ENCODE measurements around the gene STK16. TPM values are rescaled to one million over a fixed set of nuclear protein-coding genes. Genes with fewer than 3 reads are reported as not detected.
"Not testable (repeated sequence)": the region's sequence is repeated elsewhere in the genome, so short reads cannot be mapped to it uniquely, and the experiment has no call there.

Gene STK16
- total RNA-seq, 1 donor from 2014 or later, result 30.0 TPM

DNA sequence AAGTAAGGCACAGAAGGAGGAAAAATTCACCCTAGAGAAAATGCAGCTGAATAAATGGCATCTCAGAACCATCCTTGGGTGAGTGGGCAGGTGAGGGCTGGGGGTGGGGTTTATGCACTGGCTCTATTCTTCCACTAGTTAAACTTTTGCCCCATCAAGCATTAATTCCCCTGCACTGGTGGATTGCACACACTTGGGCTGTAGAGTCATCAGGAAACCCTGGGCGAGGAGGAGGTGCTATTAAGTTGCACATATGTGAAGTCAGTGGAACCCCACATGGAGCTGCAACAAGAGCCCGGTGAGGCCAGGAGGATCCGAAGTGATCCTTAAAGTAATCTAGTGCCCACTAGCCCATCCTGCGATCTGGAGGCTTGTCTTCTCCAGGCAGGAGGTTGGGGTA is 27.1 kb downstream of the STK16 start:
- no peak for ATAC-seq

DNA sequence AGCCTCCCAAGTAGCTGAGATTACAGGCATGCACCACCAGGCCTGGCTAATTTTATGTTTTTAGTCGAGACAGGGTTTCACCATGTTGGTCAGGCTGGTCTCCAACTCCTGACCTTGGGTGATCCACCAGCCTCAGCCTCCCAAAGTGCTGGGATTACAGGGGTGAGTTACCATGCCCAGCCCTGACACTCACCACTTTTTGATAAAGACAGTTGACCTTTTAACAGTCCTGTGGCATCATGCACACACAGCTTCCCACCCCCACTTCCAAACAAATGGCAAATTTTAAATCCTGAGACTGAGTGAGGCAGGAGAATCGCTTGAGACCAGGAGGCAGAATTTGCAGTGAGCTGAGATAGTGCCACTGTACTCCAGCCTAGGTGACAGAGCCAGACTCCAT is 27.7 kb downstream of the STK16 start:
- ATAC-seq, result no peak

DNA sequence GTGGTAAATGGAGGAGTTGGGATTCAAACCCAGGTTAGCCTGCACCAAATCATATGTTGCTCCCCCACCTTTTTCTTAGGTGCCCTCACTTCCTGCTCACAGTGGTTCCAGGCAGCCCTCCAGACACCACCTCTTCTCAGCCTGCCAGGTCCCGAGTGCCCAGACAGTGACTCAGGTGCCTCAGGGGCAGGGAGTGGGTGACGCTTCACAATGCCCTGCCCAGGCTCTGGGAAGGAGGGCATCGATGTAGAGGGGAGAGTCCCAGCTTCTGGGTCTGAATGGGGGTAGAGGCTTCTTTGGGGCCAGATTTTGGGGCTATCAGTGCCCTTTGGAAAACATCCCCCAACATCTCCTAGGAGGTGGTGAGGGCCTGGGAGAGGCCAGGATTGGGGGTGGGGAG is 28.7 kb downstream of the STK16 start:
- peak; percentile 94 for ATAC-seq

DNA sequence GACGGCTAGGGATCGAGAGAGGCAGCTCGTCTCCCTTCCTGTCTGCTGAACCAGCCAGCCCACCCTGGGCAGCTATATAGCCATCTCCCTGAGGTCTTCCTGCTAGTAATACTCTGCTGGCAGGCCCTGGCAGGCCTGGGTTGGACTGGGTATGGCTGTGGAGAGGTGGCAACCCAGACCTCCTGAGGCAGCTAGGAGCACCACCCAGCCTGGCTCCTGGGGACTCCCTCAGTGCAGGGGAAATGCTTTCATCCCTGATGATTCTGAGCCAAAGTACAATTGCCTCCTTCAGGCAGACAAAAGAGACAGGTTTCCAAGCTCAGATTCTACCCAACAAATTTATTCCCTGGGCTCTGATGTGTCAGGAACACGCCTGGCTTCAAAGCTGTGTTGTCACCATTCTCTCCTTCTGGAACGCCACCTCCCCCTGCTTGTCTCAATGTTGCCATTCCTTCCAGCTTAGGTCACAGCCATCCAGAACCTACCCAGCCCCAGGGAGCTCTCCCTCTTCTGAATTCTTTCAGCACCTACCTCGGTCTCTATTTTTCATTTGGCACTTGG is 29.2 kb downstream of the STK16 start:
- peak; percentile 53 for ATAC-seq

DNA sequence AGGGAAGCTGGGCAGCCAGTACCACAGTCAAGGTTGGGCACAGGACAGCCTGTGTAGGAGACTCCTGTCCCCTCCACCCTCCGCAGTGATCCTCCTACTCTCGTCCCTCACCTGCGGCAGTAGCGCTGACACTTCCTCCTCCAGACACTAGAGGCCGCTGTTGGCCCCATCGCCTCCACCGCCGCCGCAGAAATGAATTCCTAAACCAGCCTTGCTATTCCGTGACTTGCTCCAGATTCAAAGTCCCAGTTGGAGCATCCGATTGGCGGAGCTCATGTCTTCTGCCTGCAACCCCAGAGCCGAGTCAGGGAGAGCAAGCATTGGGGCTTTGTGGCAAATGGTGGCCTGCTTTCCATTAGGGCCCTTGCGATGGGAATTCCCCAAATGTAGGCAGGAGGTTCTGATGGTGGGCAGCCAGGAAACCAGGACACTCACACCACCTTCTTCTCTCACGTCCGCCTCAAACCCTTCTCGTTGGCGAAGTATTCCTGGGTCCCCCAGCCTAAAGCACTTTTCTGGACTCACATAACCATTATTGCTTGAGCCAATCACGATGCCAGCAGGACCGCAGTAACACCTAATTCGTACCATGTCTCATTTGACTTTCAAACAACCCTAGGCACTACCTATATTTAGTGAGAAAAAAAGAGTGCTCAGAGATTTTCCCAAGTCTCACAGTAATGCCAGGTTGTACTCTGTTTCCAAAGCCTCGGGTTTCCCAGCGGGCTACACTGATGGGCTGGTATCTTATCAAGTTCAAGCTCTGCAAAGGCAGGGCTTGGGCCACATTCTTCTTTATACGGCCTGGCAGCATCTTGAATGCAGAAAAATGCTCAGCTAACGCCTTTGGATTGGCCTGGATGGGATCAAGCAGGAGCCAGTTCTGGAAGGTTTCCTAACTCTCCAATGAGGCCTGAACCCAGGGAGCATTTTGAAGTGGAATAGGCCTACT is 32.7 kb downstream of the STK16 start:
- ATAC-seq, result peak; percentile 30

DNA sequence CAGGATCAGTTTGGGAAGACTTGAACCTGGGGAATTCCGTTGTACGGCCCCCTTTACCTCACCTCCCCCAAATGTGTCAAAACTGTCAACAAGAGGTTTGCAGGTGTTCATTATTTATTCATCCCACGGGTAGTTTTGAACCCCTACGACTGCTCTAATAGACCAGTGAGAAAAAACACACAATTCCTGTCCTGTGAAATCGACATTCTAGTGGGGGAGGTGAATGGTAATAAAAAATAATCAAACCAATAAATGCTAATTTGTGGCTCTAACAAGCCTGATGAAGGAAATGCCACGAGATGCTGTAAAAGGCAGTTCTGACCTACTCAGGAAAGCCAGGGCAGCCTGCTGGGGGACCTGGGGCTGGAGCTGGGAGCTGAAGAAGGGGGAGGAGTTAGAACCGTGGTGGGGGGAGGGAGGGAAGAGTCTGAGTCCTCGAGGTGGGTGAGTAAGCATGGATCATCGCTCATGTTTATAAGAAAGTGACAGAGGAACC is 33.4 kb downstream of the STK16 start:
- ATAC-seq, result no peak

DNA sequence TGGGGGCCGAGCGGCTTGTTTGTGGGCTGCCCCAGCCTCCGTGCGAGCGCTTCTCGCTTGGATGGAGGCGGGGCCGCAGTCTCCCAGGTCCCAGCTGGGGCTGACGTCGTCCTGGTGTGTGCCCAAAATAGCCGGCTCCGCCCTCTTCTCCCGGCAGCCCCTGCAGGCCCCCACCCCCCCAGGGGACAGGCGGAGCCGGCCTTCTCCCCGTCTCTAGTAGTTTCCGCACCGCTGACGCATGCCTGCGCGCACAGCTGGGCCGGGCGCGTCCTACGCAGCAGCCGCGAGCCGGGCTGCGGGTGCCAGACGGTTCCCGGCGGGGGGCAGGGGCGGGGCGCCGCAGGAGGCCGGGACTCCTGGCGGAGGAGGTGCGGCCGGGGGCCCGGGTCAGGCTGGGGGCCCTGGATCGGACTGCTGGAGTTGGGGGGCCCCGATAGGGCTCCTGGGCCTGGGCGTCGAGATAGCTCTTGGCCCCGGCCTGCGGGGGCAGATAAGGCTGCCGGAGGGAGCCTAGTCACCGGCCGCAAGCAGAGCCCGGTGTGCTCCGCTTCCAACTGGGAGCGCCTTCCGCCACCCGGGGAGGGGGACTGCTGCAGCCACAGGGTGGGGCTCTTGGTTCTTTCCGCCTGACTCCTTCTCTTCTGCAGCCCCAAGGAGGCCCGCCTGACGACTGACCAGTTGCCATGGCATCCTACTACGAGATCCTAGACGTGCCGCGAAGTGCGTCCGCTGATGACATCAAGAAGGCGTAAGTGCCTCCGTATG is 34.1 kb downstream of the STK16 start, which contains the start of gene DNAJB2:
TSS of gene DNAJB2 (plus strand) at position 216 of the 765 bp plus-strand sequence. CDS start at position 684, 468 bp downstream.
- ATAC-seq, result peak; percentile 94

DNA sequence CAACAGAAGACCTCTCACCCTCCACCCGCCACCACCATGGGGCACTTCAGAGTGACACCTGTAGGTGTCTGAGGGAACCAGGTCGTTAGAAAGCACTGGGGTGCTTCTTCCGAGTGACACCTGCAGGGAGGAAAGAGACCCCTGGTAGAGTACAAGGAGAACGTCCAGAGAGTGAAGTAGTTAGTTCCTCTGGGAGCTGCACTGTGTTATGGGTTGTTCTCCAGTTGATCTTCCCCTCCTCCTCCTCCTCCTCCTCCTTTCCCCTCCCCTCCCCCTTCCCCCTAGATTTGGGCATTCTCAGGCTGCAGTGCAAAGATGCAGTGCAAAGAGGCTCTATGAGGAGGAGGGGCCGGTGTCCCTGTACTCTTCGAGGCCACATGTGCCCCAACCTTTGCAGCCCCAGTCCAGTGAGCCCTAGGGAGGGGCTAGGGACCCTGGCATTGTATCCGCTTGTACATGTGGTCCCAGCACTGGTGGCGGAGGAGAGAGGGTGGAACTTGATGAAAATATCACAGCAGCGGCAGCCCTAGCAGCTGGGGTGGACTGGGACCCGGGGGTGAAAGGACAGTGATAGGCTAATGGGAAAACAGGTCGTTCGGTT is 34.7 kb downstream of the STK16 start:
- no peak for ATAC-seq

DNA sequence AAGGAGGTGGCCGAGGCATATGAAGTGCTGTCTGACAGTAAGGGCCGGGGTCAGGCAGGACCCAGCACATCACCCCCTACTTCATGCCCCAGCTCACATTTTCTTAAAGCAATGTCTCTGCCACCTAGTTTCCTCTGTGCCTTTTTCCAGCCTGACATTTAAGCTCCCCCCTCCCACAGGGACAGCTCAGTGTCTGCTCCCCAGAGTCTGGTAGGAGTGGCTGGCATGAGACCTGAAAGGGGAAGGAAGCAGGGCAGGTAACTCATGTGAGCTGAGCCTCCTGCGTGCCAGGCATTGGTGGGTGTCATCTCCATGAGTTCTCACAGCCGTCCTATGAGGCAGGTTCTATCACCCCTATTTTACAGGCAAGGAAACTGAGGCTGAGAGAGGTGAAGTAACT is 35.4 kb downstream of the STK16 start:
- no peak for ATAC-seq

DNA sequence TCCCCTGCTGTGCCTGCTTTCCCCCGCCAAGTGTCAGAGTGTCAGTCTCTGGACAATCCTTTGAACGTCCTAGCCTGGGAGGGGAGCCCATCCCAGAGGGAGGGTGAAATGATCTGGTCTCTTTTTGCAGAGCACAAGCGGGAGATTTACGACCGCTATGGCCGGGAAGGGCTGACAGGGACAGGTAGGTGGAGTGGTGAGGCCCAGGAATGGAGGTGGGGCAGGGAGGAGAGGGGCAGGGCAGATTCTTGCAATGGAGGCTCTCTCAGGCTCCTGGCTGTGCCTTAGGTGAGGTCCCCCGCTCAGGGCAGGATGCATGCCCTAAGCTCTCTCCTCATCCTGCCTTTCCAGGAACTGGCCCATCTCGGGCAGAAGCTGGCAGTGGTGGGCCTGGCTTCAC is 36.3 kb downstream of the STK16 start:
- no peak for ATAC-seq

DNA sequence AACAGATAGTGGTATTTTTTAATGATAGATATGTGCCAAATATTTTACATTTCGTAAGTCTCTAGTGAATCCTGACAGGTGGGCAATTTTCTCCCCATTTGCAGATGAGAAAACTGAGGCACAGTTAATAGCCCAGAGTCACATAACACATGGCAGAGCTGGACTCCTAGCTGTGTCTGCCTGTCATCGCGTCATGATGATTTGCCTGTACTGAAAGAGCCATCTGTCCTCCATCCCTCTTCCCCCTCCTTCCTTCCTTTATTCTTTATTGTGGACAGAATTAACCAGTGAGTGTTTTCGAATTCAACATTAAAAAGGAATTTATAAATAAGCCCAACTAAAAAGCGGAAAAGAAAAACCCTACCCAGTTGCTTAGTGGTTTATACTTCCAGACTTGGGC is 37.1 kb downstream of the STK16 start:
- ATAC-seq, result no peak

DNA sequence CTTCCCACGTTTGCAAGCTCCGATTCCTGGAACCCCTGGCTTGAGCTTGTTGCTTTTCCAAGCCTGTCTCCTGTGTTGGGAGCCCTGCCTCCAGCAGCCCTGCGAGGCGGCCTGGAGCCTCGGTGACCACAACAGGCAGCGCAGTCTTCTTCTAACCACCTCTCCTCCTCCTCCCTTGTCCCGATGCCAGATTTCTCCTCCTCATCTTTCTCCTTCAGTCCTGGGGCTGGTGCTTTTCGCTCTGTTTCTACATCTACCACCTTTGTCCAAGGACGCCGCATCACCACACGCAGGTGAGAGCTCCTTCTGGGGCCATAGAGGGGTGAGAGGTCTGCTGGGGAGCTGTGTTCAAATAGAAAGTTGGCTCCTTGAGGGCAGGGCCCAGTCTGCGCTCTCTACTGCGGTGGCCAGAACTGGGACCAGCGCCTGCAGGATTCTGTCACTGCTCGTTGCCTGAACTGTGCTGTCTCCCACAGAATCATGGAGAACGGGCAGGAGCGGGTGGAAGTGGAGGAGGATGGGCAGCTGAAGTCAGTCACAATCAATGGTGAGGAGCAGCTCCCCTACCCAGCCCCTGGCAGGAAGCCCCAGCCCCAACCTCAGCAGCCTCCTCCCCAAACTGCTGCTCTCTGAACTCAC is 37.8 kb downstream of the STK16 start:
- no peak for ATAC-seq

DNA sequence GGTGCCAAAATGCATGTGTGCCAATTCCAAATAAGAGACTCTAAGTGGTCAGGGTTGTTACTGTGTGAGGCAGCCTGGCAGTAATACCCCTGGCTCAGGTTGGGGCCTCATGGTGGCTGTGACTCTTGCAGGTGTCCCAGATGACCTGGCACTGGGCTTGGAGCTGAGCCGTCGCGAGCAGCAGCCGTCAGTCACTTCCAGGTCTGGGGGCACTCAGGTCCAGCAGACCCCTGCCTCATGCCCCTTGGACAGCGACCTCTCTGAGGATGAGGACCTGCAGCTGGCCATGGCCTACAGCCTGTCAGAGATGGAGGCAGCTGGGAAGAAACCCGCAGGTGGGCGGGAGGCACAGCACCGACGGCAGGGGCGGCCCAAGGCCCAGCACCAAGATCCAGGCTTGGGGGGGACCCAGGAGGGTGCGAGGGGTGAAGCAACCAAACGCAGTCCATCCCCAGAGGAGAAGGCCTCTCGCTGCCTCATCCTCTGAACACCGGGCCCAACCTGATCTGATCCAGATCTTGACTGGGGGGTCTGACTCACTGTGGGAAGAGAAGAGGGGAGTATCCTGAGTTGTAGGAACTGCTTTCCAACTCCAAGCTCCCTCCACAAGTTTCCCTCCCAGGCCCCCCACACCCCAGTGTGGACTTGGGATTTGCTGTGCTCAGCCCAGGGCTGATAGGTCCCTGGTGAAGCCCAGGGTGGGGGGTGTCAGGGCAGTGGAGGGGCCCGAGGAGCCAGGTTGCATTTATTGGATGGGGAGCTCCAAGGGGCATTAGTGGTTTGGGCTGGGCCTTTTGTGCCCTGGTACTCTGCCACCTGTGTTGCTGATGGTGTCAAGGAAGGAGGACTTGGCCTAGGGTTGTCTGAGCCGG is 39.5 kb downstream of the STK16 start:
- ATAC-seq, result no peak

DNA sequence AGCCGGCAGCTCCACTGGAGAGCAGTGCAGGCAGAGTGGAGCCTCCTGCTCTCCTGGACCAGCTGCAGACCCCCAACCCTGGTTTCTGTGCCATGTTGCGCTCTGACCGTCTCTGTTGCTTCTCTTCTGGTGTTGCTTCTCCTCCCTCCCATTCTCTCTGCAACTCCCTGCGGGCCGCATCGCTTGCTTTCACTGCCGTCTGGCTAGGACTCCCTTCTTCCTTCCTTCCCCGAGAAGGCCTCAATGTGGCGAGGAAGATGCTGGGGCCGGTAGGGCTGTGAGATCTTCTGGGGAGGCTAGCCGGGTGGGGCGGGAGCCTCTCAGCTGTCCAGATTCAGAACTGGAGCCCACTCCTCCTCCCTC is 40.1 kb downstream of the STK16 start:
- ATAC-seq, result no peak

DNA sequence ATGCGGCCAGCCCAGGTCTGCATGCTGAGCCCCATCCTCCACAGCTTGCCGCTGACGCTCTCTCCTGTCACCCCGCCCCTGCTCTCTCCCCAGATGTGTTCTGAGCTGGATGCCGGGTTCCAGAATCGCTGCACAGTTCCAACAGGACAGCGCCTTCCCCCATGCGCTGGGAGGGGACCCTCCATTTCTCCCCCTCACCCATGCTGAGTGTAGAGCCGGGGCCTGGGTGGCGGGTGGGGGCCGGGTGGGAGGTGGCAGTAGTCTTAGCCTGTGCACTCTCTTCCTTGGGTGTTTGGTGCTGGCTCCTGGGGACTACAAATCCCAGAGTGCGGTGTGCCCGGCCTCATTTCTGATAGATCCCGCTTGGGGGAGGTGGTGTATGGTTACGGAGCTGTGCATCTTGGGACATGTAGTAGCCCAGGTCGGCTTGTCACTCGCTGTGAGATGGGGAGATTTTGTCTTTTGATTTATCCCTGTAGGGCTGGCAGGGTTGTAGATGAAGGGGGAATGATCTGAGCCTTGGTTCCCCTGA is 40.7 kb downstream of the STK16 start:
- peak; percentile 72 for ATAC-seq

DNA sequence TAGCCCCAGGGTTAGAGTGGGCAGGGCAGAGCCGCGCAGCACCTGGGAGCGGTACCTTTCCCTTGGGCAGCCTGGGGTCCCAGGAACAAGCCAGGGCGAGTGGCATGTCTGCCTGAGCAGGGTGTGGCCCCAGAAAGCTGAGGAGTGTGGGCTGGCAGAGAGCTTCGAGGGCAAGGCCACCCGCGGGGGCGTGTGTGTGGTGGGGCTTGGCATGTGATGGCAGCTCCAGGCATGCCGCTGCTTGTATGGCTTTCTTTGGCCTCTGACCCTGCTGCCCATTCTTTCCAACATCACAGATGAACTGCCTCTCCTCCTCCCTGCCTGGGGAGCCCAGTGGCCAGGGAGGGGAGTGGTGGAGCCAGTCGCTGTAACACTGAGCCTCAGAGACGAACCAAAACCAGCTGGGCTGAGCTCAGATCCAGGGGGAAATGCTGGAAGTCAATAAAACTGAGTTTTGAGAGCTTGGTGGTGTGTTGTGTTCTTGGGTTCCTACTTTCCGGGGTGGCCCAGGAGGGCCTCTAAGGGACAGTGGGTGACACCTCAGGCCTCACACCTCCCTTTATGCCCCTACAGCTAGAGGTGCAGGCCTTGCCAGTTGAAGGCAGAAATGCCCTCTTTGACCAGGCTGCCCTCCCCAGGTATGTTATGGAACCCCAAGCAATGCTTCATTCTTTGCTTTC is 41.3 kb downstream of the STK16 start:
- ATAC-seq, result peak; percentile 68

DNA sequence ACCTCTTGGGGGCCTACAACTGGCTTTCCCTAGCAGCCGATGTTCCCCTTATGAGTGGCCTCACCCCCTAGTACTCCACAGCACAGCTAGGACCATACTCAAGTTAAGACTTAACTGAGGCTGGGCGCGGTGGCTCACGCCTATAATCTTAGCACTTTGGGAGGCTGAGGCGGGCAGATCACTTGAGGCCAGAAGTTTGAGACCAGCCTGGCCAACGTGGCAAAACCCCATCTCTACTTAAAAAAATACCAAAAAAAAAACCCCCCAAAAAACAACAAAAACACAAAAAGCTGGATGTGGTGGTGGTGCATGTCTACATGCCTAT is 41.8 kb downstream of the STK16 start:
- not testable (repeated sequence) for ATAC-seq

DNA sequence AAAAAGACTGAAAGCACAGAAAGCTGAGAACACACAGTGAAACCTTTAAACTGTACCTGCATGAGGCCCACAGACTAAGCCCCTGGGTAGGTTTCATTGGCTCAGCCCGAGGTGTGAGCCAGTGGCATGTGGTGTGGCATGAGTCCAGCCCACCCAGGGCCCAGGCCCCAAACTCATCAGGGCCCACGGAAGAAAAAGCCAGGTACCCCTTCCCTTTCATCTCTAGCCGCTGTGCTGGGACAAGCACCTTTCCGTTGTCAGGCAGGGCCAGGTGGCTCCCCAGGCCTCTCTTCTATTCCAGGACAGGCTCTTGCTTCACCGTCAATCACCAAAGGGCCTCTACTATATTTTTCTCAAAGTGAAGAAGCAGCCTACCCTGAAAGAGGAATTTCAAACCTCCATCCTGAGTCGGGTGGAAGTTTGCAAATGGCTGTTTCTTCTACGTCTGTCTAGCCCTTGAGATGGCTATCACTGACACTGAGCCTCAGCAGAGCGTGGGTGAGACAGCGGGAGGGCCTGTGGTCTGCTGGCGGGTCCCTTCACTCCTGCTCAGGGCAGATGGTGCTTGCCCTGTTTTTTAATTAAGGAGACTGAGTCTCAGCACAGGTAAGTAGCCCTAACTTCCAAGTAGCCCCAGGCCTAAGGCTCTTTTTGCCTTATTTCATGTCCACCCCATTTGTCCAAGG is 42.4 kb downstream of the STK16 start:
- ATAC-seq, result no peak

DNA sequence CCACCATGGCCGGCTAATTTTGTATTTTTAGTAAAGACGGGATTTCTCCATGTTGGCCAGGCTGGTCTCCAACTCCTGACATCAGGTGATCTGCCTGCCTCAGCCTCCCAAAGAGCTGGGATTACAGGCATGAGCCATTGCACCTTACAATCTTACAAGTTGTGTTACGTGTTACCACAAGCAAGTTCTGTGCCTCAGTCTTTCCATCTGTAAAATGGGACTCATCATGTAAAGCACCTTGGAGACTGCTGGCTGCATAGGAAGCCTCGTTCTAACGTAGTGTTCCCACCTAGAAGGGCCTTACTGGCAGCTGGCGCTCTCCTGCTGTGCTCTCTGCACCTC is 43.9 kb downstream of the STK16 start:
- ATAC-seq, result no peak
